Mucosa of stomach (tissue), 1 donor: ENCODE measurements around the gene PSME3.

Experiments used
- H3K27me3 ChIP-seq: one replicate; pipeline ENCODE4 v1.7.0; 2013; ENCODE audit warnings: mild to moderate bottlenecking, low read length; ENCODE audit not compliant: control insufficient read depth, insufficient read depth
- H3K36me3 ChIP-seq: one replicate; pipeline ENCODE4 v1.7.0; 2013; ENCODE audit warnings: low read length; ENCODE audit not compliant: control insufficient read depth, insufficient read depth
- H3K4me1 ChIP-seq: one replicate; pipeline ENCODE4 v1.7.0; 2013; ENCODE audit warnings: mild to moderate bottlenecking, low read length; ENCODE audit not compliant: control insufficient read depth, insufficient read depth
- H3K4me3 ChIP-seq: one replicate; pipeline ENCODE4 v1.7.0; 2013; ENCODE audit warnings: low read length
- H3K9ac ChIP-seq: one replicate; pipeline ENCODE4 v1.7.0; 2013; ENCODE audit warnings: mild to moderate bottlenecking, low read length, moderate library complexity
- H3K9me3 ChIP-seq: one replicate; pipeline ENCODE4 v1.7.0; 2013; ENCODE audit warnings: mild to moderate bottlenecking, low read length, moderate library complexity; ENCODE audit not compliant: control insufficient read depth
- donor health status: Pancreatic carcinoma.

Gene PSME3, protein sequence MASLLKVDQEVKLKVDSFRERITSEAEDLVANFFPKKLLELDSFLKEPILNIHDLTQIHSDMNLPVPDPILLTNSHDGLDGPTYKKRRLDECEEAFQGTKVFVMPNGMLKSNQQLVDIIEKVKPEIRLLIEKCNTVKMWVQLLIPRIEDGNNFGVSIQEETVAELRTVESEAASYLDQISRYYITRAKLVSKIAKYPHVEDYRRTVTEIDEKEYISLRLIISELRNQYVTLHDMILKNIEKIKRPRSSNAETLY

DNA sequence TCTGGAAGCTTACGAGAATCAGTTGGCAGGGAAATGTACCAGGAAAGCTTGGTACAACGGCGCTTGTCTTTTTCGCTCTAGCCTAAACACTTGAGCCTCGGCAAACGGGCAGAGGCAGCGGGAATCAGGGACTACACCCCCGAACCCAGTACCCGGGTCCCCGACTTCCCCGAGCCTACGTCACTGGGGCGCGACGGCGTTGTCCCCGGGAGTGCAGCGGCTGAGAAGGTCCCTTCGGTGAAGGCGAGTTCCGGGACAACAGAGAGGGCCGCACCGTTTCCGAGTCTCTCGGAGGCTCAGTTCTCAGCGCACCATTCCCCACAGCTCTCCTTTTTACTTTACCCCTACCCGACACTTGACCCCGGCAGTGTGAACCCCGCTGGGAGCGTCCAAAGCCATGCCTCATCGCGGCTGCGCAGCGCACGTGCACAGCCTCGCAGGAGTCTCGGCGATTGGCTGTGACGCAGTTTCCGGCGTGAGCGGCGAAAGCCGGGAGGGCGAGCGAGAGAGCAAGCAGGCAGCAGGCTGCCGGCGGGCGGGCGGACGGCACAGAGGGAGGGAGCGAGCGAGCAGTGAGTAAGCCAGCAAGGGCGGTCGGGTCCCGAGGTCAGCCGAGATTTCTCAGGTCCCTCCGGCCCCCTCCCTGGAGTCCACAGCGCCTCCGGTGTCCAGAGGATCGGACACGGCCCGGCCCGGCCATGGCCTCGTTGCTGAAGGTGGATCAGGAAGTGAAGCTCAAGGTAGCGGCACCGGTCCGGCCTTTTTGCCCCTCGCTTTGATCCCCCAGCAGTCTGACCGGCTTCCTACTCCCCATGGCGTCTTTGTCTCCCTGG is at the start of gene PSME3:
Gene PSME3, plus strand, starts transcription at position 464 of the 833 bp plus-strand sequence. Its CDS starts 235 bp downstream, at position 699.
- no peaks in the 10 kb centered on the region for H3K9me3 ChIP-seq
- H3K4me1 ChIP-seq, result peaks cover 10% of the 10 kb centered on the region
- no peaks in the 10 kb centered on the region for H3K27me3 ChIP-seq
- H3K4me3 ChIP-seq, result peak within 1 kb of the TSS; percentile 92
- no peaks in the 10 kb centered on the region for H3K36me3 ChIP-seq
- H3K9ac ChIP-seq, result peak within 1 kb of the TSS; percentile 92

DNA sequence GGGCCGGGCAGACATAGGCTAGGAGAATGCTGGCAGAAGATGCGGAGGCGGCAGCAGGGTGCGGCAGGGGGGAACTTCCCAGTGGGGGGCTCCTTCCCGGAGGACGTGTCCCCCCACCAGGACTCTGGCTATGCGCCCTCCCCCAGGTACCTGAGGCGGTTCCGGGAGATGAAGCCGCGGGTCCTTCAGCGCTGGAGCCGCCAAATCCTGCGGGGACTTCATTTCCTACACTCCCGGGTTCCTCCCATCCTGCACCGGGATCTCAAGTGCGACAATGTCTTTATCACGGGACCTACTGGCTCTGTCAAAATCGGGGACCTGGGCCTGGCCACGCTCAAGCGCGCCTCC is 49.4 kb upstream of the PSME3 start:
- no peaks in the 10 kb centered on the region for H3K9me3 ChIP-seq
- peaks cover 73% of the 10 kb centered on the region for H3K27me3 ChIP-seq
- H3K9ac ChIP-seq, result no peak overlapping the region
- peaks cover 23% of the 10 kb centered on the region for H3K4me1 ChIP-seq
- H3K4me3 ChIP-seq, result no peak overlapping the region
- H3K36me3 ChIP-seq, result no peaks in the 10 kb centered on the region

DNA sequence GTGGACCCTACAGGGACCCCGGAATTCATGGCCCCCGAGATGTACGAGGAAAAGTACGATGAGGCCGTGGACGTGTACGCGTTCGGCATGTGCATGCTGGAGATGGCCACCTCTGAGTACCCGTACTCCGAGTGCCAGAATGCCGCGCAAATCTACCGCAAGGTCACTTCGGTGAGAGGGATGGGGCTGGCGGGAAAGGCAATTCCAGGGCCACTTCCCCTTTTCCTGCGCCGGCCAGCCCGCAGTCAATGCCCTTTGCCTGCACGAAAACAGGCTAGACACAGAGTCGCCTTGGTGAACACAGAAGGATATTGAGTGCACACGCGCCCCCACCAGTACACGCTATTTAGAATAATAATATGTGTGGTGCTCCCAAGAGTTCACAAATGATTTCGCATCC is 48.8 kb upstream of the PSME3 start:
- peaks cover 75% of the 10 kb centered on the region for H3K27me3 ChIP-seq
- no peaks in the 10 kb centered on the region for H3K36me3 ChIP-seq
- H3K4me3 ChIP-seq, result no peak overlapping the region
- H3K9me3 ChIP-seq, result no peaks in the 10 kb centered on the region
- H3K9ac ChIP-seq, result no peak overlapping the region
- H3K4me1 ChIP-seq, result peaks cover 21% of the 10 kb centered on the region

DNA sequence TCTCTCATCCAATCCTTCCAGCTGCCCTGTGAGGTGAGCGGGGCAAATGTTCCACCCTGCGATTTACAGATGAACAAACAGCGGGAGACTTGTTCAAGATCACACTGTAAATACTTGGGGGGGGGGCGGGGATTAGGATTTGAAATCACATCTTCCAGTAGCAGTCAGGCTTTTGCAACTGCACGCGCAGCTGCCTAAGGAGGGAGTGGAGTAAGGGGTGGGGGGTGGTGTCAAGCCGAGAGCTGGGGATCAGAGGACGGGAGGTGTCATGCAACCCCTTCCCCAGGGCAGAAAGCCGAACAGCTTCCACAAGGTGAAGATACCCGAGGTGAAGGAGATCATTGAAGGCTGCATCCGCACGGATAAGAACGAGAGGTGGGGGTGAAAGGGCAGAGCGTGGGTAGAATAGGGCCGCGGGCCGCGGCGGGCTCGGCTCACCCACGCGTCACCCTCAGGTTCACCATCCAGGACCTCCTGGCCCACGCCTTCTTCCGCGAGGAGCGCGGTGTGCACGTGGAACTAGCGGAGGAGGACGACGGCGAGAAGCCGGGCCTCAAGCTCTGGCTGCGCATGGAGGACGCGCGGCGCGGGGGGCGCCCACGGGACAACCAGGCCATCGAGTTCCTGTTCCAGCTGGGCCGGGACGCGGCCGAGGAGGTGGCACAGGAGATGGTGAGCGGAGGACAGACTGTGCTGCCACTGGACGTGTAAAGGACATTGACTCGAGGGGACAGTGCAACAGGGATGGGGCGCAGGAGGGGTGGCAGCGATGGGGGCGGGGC is 48.2 kb upstream of the PSME3 start:
- H3K9me3 ChIP-seq, result no peaks in the 10 kb centered on the region
- H3K4me3 ChIP-seq, result no peak overlapping the region
- H3K9ac ChIP-seq, result no peak overlapping the region
- peaks cover 15% of the 10 kb centered on the region for H3K4me1 ChIP-seq
- H3K27me3 ChIP-seq, result peaks cover 74% of the 10 kb centered on the region
- no peaks in the 10 kb centered on the region for H3K36me3 ChIP-seq

DNA sequence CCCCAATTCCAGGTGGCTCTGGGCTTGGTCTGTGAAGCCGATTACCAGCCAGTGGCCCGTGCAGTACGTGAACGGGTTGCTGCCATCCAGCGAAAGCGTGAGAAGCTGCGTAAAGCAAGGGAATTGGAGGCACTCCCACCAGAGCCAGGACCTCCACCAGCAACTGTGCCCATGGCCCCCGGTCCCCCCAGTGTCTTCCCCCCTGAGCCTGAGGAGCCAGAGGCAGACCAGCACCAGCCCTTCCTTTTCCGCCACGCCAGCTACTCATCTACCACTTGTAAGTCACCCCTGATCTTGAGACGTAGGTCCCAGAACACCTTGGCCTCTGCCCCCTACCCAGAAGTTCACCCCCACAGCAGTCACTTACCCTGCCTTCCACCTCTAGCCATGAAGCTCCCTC is 45.9 kb upstream of the PSME3 start:
- Histone ChIP-seq H3K27me3 (peaks cover 54% of the 10 kb centered on the region), H3K9me3 (no peaks in the 10 kb centered on the region), H3K36me3 (no peaks in the 10 kb centered on the region), H3K4me3 (no peak overlapping the region), H3K4me1 (no peaks in the 10 kb centered on the region), H3K9ac (no peak overlapping the region)

DNA sequence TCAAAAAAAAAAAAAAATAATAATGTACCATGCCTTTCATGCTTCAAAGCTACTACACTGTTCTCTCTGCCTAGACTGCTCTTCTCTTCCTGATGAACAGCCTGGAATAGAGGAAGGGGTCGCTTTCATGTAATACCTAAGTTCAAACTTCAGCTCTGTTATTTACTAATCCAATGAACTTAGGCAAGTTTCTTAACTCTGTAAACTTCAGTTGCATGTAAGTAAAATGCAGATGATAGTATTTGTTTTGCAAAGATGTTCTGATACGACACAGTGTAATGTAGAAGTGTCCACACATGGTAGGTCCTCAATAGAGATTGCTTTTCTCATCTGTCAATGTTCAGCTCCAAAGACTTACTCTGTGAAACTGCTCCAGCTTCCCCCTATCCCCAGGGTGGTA is 41.2 kb upstream of the PSME3 start:
- H3K4me3 ChIP-seq, result no peak overlapping the region
- peaks cover 11% of the 10 kb centered on the region for H3K27me3 ChIP-seq
- H3K36me3 ChIP-seq, result no peaks in the 10 kb centered on the region
- H3K9me3 ChIP-seq, result no peaks in the 10 kb centered on the region
- H3K9ac ChIP-seq, result no peak overlapping the region
- peaks cover 4% of the 10 kb centered on the region for H3K4me1 ChIP-seq

DNA sequence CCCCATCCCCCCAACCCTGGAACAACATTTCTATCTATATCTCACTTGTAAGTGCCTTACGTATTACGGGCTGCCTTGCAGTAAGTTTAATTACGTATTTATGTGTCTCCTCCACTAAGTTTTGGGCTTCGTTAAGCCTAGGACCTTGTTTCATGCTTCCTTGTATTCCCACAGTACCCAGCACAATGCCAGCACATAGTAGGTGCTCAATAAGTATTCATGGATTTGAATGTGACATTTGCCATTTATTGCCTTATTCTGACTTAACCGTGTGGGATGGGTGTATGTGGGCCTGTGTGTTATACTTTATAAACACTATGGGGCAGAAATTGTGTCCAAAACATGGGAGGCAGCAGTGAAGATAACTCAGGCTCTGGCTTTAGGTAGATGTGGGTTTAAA is 40.7 kb upstream of the PSME3 start:
- Histone ChIP-seq H3K4me3 (no peak overlapping the region), H3K4me1 (peaks cover 10% of the 10 kb centered on the region), H3K9ac (no peak overlapping the region), H3K27me3 (peaks cover 5% of the 10 kb centered on the region), H3K9me3 (no peaks in the 10 kb centered on the region), H3K36me3 (no peaks in the 10 kb centered on the region)

DNA sequence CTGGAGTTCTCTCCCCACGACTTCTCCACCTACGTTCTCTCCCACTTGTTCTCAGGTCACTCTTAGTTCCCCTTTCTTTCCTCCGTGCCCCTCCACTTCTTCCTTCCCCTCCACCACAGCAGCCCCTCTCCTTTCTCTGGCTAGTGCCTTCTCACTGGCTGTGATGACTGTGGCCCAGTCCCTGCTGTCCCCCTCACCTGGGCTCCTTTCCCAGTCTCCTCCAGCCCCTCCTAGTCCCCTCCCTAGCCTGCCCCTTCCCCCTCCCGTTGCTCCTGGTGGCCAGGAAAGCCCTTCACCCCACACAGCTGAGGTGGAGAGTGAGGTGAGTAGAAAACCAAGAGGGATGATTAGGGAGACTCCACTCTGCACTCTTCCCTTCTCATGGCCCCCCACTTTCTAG is 38.1 kb upstream of the PSME3 start:
- H3K9ac ChIP-seq, result no peak overlapping the region
- H3K36me3 ChIP-seq, result no peaks in the 10 kb centered on the region
- no peaks in the 10 kb centered on the region for H3K9me3 ChIP-seq
- H3K4me1 ChIP-seq, result peaks cover 21% of the 10 kb centered on the region
- no peaks in the 10 kb centered on the region for H3K27me3 ChIP-seq
- H3K4me3 ChIP-seq, result no peak overlapping the region

DNA sequence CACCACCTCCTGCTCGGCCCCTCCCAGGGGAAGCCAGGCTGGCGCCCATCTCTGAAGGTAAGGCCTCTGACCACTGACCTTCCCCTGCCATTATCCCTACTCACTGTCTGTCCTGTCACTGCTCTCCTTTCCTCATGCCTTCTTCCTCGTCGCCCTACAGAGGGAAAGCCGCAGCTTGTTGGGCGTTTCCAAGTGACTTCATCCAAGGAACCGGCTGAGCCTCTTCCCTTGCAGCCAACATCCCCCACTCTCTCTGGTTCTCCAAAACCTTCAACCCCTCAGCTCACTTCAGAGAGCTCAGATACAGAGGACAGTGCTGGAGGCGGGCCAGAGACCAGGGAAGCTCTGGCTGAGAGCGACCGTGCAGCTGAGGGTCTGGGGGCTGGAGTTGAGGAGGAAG is 37.7 kb upstream of the PSME3 start:
- no peaks in the 10 kb centered on the region for H3K36me3 ChIP-seq
- H3K4me1 ChIP-seq, result peaks cover 21% of the 10 kb centered on the region
- H3K27me3 ChIP-seq, result no peaks in the 10 kb centered on the region
- no peak overlapping the region for H3K9ac ChIP-seq
- no peaks in the 10 kb centered on the region for H3K9me3 ChIP-seq
- H3K4me3 ChIP-seq, result no peak overlapping the region

DNA sequence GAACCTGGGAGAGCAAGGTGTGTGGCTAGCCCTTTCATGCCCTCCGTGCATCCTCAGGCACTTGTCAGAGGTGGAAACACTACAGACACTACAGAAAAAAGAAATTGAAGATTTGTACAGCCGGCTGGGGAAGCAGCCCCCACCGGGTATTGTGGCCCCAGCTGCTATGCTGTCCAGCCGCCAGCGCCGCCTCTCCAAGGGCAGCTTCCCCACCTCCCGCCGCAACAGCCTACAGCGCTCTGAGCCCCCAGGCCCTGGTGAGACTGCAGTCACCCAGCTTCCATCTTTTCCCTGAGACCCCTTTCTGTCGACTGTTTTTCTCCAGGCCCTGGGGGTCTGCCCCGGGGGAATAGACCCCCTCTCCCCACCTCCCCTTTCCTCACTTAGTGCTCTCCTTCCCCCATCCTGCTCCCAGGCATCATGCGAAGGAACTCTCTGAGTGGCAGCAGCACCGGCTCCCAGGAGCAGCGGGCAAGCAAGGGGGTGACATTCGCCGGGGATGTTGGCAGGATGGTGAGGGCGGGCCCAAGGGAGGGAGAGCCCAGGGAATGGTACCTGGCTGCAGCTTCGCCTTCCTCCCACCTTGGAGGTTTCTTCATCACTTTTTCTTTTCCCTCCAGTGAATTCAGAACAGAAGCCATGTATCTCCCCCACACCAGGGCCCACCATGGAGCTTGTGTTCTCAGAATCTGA is 37.0 kb upstream of the PSME3 start:
- H3K36me3 ChIP-seq, result no peaks in the 10 kb centered on the region
- no peaks in the 10 kb centered on the region for H3K9me3 ChIP-seq
- no peak overlapping the region for H3K9ac ChIP-seq
- no peaks in the 10 kb centered on the region for H3K27me3 ChIP-seq
- peaks cover 21% of the 10 kb centered on the region for H3K4me1 ChIP-seq
- no peak overlapping the region for H3K4me3 ChIP-seq

DNA sequence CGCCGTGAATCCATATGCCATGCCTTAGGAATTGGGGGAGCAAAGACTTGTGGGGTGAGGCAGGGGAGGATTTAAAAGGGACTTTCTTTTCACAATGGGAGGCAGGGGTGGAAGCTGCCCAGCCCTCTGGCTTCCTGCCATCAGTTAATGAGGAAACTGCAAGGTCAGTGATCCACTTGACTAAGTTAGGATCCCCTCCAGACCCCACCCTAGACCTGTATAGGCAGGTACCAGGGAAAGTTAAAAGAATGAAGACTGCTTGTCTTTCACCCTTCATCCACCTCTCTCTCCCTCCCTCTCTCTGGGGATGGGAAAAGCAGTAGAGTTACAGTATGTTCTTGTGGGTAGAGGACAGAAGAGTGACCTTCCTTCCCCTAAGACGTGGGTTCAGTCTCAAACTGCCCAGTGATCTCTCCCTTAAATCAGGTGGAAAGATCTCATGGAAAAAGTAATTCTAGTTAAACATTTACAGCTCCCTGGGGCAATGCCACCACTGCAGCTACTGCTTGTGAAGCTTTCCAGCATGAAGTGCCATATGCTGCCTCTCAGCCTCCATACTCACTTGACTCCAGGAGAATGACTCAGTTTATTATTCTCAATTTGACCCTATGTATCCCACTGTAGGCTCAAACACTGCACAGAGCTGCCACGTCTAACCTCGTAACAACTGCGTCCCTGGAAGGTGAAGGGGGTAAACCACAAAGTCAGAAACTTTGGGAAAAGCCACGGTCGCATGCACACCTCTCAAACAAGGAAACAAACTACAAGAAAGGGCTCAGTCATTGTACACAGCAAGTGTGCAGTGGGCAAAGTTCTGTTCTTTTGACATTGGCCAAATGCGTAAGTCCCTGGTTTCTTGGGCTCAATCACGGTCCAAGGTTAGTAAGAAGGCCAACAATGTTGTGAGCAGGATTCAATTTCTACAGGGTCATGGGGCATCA is 35.9 kb upstream of the PSME3 start:
- Histone ChIP-seq H3K4me3 (peak overlapping the region; percentile 92), H3K9ac (peak overlapping the region; percentile 92), H3K36me3 (no peaks in the 10 kb centered on the region), H3K27me3 (no peaks in the 10 kb centered on the region), H3K9me3 (no peaks in the 10 kb centered on the region), H3K4me1 (peaks cover 21% of the 10 kb centered on the region)
